ENCODE measurements around the gene OTULIN. TPM values are rescaled to one million over a fixed set of nuclear protein-coding genes. Genes with fewer than 3 reads are reported as not detected.

Gene OTULIN
- total and polyA plus RNA-seq, 2 of the 13 experiments (the other 11 are each of a cell fraction or from before 2014, with no cell fraction given) = 7.0 to 34.8 TPM

DNA sequence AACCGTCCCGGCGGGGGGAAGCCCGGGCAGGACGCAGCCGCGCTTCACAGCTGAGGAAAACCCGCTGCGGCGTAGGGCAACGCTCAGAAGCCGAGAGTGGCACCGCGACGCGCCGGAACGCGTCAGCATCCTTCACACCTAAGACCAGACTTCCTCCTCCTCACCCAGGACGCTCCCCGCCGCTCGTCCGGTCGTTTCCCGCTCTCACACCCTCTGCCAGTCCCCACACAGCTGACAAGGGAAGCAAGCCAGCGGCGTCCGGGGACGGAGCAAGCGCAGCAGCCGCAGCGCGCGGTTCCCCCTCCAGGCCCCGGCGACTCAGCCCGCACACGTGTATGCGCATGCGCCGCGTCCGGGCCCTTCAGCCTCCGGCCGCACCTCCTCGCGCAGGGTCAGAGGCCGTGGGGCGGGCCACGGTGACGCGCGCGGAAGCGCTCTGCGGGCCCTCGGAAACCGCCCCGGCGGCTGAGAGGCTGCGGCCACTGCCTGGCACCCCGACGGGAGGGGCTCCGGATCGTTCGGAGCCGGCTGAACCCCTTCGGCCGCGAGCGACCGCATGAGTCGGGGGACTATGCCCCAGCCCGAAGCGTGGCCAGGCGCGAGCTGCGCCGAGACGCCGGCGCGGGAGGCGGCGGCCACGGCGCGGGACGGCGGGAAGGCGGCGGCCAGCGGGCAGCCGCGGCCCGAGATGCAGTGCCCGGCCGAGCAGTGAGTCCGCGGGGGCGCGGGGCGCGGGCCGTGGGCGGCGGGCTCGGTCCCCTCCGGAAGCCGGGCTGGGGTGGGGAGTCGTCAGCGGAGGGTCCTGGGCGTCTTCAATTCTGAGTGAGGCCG is at the start of gene OTULIN (continued):
- TF ChIP-seq, protein P1, sequence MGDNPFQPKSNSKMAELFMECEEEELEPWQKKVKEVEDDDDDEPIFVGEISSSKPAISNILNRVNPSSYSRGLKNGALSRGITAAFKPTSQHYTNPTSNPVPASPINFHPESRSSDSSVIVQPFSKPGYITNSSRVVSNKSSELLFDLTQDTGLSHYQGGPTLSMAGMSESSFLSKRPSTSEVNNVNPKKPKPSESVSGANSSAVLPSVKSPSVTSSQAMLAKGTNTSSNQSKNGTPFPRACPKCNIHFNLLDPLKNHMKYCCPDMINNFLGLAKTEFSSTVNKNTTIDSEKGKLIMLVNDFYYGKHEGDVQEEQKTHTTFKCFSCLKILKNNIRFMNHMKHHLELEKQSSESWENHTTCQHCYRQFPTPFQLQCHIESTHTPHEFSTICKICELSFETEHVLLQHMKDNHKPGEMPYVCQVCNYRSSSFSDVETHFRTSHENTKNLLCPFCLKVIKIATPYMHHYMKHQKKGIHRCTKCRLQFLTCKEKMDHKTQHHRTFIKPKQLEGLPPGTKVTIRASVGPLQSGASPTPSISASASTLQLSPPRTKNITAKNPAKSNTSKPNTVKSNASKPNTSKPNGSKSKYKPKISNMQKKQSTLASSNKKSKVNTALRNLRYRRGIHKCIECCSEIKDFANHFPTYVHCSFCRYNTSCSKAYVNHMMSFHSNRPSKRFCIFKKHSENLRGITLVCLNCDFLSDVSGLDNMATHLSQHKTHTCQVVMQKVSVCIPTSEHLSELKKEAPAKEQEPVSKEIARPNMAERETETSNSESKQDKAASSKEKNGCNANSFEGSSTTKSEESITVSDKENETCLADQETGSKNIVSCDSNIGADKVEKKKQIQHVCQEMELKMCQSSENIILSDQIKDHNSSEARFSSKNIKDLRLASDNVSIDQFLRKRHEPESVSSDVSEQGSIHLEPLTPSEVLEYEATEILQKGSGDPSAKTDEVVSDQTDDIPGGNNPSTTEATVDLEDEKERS (CRISPR knock-in tag; IDR thresholded peaks at IDR 0.05) = 0 out of 2 replicates have a peak, but pooled peaks have one; percentile 35
- TF ChIP-seq ZNF780A (CRISPR knock-in tag; IDR thresholded peaks at IDR 0.05) (no peak), ZNF441 (CRISPR knock-in tag; IDR thresholded peaks at IDR 0.05; ENCODE audit: borderline replicate concordance) (peak; percentile 92; the same call in 1 of the 2 replicates), ARNT2 (CRISPR knock-in tag; IDR thresholded peaks at IDR 0.05; ENCODE audit: low read depth) (peak; percentile 85), POLR2AphosphoS2 (IDR thresholded peaks at IDR 0.05; ENCODE audit: low read depth, low read length) (no peak), HIVEP1 (CRISPR knock-in tag; IDR thresholded peaks at IDR 0.05) (no peak; the same call in 1 of the 2 replicates)
- TF ChIP-seq, protein P2, sequence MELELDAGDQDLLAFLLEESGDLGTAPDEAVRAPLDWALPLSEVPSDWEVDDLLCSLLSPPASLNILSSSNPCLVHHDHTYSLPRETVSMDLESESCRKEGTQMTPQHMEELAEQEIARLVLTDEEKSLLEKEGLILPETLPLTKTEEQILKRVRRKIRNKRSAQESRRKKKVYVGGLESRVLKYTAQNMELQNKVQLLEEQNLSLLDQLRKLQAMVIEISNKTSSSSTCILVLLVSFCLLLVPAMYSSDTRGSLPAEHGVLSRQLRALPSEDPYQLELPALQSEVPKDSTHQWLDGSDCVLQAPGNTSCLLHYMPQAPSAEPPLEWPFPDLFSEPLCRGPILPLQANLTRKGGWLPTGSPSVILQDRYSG (CRISPR knock-in tag; IDR thresholded peaks at IDR 0.05) = no peak
- TF ChIP-seq, protein P3, sequence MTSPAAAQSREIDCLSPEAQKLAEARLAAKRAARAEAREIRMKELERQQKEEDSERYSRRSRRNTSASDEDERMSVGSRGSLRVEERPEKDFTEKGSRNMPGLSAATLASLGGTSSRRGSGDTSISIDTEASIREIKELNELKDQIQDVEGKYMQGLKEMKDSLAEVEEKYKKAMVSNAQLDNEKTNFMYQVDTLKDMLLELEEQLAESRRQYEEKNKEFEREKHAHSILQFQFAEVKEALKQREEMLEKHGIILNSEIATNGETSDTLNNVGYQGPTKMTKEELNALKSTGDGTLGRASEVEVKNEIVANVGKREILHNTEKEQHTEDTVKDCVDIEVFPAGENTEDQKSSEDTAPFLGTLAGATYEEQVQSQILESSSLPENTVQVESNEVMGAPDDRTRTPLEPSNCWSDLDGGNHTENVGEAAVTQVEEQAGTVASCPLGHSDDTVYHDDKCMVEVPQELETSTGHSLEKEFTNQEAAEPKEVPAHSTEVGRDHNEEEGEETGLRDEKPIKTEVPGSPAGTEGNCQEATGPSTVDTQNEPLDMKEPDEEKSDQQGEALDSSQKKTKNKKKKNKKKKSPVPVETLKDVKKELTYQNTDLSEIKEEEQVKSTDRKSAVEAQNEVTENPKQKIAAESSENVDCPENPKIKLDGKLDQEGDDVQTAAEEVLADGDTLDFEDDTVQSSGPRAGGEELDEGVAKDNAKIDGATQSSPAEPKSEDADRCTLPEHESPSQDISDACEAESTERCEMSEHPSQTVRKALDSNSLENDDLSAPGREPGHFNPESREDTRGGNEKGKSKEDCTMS (CRISPR knock-in tag; conservative IDR thresholded peaks at IDR 0.05) = no peak
- TF ChIP-seq, protein P4, sequence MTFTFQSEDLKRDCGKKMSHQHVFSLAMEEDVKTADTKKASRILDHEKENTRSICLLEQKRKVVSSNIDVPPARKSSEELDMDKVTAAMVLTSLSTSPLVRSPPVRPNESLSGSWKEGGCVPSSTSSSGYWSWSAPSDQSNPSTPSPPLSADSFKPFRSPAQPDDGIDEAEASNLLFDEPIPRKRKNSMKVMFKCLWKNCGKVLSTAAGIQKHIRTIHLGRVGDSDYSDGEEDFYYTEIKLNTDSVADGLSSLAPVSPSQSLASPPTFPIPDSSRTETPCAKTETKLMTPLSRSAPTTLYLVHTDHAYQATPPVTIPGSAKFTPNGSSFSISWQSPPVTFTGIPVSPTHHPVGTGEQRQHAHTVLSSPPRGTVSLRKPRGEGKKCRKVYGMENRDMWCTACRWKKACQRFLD (CRISPR knock-in tag; IDR thresholded peaks at IDR 0.05; ENCODE audit: borderline replicate concordance) = peak; percentile 89
- TF ChIP-seq, protein P5, sequence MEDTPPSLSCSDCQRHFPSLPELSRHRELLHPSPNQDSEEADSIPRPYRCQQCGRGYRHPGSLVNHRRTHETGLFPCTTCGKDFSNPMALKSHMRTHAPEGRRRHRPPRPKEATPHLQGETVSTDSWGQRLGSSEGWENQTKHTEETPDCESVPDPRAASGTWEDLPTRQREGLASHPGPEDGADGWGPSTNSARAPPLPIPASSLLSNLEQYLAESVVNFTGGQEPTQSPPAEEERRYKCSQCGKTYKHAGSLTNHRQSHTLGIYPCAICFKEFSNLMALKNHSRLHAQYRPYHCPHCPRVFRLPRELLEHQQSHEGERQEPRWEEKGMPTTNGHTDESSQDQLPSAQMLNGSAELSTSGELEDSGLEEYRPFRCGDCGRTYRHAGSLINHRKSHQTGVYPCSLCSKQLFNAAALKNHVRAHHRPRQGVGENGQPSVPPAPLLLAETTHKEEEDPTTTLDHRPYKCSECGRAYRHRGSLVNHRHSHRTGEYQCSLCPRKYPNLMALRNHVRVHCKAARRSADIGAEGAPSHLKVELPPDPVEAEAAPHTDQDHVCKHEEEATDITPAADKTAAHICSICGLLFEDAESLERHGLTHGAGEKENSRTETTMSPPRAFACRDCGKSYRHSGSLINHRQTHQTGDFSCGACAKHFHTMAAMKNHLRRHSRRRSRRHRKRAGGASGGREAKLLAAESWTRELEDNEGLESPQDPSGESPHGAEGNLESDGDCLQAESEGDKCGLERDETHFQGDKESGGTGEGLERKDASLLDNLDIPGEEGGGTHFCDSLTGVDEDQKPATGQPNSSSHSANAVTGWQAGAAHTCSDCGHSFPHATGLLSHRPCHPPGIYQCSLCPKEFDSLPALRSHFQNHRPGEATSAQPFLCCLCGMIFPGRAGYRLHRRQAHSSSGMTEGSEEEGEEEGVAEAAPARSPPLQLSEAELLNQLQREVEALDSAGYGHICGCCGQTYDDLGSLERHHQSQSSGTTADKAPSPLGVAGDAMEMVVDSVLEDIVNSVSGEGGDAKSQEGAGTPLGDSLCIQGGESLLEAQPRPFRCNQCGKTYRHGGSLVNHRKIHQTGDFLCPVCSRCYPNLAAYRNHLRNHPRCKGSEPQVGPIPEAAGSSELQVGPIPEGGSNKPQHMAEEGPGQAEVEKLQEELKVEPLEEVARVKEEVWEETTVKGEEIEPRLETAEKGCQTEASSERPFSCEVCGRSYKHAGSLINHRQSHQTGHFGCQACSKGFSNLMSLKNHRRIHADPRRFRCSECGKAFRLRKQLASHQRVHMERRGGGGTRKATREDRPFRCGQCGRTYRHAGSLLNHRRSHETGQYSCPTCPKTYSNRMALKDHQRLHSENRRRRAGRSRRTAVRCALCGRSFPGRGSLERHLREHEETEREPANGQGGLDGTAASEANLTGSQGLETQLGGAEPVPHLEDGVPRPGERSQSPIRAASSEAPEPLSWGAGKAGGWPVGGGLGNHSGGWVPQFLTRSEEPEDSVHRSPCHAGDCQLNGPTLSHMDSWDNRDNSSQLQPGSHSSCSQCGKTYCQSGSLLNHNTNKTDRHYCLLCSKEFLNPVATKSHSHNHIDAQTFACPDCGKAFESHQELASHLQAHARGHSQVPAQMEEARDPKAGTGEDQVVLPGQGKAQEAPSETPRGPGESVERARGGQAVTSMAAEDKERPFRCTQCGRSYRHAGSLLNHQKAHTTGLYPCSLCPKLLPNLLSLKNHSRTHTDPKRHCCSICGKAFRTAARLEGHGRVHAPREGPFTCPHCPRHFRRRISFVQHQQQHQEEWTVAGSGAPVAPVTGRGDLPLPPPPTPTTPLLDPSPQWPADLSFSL (CRISPR knock-in tag; IDR thresholded peaks at IDR 0.05) = no peak
- TF ChIP-seq, protein P6, sequence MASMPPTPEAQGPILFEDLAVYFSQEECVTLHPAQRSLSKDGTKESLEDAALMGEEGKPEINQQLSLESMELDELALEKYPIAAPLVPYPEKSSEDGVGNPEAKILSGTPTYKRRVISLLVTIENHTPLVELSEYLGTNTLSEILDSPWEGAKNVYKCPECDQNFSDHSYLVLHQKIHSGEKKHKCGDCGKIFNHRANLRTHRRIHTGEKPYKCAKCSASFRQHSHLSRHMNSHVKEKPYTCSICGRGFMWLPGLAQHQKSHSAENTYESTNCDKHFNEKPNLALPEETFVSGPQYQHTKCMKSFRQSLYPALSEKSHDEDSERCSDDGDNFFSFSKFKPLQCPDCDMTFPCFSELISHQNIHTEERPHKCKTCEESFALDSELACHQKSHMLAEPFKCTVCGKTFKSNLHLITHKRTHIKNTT (CRISPR knock-in tag; IDR thresholded peaks at IDR 0.05) = no peak

All from HepG2 (cell line).